GM21737 (cell line): ENCODE results near the gene TIMM44.
A peak's percentile ranks its signal among the peaks of the same experiment; 100 is the strongest.

Experiments
- ATAC-seq: cut with Tn5 transposase; IDR thresholded peaks from one replicate; pipeline ENCODE4 v1.9.1; 2021; ENCODE audit warnings: mild to moderate bottlenecking, moderate library complexity; ENCODE audit not compliant: unreplicated experiment

Gene TIMM44, protein sequence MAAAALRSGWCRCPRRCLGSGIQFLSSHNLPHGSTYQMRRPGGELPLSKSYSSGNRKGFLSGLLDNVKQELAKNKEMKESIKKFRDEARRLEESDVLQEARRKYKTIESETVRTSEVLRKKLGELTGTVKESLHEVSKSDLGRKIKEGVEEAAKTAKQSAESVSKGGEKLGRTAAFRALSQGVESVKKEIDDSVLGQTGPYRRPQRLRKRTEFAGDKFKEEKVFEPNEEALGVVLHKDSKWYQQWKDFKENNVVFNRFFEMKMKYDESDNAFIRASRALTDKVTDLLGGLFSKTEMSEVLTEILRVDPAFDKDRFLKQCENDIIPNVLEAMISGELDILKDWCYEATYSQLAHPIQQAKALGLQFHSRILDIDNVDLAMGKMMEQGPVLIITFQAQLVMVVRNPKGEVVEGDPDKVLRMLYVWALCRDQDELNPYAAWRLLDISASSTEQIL

DNA sequence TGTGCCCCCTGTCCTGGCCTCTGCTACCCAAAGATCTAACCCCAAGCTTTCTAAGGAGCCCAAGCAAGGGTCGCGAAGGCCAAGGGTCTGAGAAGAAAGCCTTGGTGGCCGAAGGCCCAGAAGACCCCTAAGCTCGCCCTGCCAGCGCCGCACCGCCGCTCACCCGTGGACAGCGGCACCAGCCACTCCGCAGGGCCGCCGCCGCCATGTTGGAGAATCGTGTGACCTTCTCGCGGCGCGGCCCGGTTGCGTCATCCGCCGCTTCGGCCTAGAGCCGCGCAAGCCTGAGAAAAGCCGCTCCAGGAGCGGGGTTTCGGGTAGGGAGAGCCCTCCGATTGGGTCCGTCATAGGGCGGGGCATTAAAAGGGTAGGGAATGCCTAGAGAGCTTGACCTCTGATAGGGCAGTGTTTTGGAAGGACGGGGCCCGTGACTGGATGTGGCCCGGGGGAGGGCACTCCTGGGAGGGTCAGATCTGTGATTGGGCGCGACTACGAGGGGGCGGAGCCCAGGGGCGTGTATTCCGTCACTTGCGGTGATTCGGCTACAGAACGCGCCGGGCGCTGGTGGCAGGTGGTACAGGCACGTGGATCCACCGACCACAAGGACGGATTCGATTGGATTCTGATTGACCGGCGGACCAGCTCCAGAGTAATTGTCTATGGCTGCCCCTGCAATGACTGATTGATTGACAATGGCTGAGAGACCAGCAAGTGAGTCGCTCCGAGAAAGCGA lies at the start of gene TIMM44:
TIMM44 (minus strand) TSS at position 223 of the 733 bp plus-strand sequence; CDS start at position 208, 15 bp downstream.
- peak; percentile 93 for ATAC-seq

DNA sequence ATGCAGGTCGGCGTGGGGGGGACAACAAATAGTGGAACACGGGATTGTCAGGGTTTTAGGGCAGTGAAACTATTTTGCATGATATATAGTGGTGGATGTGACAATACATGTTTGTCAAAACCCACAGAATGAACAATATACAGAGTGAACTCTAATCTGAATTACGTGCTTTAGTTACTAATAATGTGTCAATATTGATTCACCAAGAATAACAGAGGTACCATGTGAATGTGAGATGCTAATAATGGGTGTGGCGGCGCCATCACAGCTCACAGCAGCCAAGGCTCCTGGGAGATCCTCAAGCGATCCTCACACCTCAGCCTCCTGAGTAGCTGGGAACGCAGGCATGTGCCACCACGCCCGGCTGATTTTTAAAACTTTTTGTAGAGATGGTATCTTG lies 49.1 kb upstream of the TIMM44 start:
- ATAC-seq: no peak

DNA sequence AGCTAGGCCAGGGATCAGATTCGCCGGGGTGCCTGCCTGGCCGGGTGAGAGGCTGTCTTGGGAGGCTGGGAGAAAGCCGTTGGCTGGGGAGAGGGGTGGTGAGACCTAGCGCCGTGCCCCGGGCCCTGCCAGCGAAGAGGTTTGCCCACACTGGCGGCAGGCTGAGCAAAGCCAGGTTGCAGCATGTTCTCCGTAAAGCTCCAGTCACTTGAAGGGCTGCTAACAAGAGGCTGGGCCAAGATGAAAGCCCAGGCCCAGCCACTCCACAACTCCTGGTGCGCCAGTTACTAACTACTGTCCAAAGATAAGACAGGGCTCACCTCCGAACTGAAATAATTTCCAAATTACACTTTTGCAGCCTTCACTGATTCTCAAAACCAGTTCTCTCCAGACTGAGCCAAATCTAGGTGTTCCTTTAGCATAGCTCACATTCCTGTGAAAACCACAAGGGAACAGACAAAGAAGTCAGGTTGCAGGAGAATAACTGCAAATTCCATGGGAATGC lies 45.7 kb upstream of the TIMM44 start:
- ATAC-seq: no peak

DNA sequence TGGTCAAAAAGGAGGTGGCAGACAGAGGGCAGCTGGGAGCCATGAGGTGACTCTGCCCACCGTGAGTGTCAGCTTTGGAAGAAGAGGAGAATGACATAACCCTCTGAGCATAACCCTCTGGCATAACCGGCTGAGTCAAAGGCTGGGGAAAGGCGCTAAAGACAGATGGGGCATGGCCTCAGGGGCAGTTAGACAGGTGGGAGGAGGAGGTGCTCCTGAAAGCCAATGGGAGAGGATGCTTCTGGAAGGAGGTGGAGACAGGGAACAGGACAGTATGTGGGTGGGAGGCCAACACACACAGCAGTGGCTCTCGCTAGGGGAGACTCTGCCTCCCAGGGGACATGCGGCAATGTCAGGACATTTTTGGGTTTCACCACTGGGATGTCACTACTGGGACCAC lies 44.8 kb upstream of the TIMM44 start:
- ATAC-seq: no peak

DNA sequence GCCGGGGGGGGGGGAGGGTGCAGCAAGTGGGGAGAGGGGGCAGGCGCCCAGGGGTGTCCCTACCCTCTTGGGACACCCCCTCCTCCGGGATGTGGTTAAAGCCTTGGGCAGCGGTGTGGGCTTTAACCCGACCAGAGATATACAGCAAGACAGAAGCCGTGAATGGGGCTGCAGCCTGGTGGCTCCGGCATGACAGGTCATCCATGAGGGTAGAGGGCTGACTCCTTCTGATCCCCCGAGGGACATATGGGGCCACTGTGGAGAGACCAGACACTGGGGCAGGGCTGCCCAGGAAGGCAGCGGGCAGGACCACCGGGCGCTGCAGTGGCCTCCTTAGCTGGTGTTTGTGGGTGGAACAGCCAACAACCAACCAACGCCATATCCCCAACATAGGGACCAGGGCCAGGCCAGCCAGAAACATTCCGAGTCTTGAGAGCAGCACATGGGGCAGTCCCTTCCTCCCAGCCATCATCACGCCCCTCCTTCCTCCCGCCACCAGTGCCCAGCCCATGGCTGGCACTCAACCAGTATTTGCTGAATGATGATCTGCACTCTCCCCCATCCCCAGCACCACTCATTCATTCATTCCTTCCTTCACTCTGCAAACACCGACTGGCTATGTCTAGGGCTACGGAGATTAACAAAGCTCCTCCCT lies 43.8 kb upstream of the TIMM44 start:
- ATAC-seq: no peak

DNA sequence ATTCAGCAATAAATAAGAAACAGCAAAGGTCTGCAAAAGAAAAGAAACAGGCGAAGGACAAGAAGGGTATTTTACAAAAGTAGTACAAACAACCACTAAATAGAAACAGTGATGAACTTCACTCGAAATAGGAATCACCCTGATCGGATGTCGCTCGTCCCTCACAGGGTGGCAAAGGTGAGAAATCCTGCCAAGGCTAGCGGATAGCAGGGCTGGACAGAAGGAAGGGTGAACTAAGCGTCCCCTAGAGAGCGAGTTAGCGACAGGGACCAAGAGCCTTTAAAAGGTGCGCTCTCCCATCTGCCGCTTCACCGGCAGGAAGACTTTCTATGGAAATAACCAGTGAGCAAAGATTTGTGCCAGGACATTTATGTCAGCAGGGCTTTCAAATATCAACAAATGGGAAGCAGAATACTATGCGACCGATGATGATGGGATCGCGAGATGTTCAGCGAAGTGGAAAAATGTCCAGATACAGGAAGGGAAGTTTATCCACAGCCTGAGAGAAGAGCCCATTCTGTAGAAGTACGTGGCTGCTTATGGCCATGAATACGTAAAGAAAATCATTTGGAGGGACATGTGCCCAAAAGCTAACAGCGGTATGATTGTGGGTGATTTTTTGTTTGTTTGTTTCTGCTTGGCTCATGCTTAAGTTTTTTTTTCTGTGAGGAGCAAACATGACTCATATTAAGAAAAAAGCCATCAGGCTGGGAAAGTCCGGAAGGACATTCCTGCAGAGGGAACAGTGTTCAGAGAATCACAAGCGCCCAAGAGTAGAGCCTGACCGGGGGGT lies 43.1 kb upstream of the TIMM44 start:
- ATAC-seq: no peak

DNA sequence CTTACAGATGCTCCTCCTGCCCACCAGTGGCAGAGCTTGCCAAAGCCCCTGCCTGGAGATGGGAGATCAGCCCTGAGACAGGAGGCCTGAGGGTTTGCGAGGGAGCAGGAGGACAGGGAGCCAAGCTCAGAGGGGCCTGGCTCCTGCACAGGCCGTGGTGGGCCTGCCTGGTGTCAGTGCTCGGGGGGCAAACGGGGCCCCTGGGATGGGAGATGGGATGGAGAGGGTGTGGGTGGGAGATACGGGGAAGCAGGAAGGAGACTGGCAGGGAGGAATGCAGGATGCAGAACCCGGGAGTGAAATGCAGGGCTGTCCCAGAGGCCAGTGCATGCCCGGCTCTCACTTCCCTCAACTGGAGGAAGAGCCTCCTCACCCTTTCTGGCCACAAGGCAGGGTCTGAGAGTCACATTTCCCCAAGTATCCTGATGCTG lies 42.0 kb upstream of the TIMM44 start:
- no peak for ATAC-seq

DNA sequence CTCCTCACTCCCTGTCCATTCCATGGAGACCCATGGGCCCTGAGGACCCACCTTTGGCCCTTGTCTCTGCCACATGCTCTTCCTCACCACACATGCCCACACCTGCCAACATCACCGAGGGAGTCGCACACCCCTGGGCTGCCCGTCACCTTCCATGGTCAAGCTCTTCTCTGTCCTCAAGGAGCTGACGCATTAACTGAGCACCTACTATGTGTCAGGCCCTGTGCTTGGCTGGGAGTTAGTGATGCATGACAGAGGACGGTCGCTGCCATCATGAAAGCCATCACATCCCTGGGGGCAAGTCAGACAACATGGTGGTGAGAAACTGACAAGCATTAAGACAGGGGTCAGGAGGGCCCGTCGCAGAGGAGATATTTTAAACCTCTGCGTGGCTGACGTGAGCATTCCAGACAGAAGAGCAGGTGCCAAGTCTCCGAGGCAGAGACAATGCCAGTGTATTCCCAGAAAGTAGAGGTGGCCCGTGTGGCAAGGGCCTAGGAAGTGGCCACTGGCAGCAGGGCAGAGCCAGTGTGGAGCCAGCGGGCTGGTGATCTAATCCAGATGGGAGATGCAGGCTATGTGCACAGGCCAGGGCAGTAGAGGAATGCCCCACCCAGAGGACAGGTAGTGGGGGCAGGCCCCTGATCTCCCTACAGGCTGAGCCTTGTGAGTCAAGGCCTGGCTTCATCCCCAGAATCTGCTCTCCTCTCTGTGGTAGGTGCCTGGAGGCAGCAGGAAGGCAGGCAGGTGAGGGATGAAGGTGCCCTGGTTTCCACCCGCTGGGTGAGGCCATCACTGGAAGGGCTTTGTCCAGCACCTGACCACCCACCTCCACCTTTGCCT lies 40.8 kb upstream of the TIMM44 start:
- no peak for ATAC-seq

DNA sequence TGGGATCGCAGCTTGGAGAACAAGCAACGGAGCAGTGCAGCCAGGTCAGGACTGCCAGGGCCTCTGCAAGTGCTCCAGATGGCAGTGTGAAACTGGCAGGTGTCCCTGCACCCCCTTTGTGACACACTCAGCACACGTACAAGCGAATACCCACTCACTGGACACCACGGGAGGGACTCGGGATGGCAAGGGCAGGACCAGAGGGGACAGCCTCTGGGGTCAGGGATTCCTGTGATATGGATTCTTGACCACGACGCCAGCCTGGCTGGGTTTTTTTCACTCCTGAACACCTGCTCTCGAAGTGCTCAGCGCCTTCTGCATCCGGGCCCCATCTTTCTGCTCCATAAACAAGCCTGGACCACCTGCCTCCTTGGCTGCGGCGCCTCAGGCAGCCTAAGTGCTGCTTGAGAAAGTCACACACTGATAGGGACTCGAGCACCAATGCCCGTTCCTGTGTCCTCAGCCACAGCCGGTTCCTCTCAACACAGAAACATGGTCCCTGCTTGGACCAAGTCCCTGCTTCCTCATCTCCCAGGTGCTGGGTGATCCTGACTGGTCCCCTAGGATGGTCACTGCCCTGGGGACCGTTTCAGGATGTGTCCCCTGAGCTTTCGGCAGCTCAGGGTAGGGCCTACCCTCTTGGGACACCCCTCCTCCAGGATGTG lies 40.0 kb upstream of the TIMM44 start:
- ATAC-seq: no peak

DNA sequence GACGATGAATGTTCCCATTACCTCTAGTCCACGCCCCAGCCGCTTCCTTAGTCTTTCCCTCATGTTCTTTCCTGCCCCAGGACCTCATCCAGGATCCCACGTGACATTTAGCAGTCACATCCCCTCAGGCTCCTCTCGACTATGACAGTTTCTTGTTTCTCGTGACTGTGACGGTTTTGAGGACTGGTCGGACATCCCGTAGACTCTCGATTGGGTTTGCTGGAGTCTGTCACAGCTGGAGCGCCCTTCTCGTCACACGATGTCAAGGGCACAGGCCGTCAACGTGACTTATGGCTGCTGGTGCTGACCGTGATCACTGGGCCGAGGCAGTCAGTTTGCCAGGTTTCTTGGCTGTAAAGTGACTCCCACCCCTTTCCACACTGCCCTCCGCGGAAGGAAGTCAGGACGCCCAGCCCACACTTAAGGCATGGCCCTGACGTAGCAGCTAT lies 39.2 kb upstream of the TIMM44 start:
- no peak for ATAC-seq

DNA sequence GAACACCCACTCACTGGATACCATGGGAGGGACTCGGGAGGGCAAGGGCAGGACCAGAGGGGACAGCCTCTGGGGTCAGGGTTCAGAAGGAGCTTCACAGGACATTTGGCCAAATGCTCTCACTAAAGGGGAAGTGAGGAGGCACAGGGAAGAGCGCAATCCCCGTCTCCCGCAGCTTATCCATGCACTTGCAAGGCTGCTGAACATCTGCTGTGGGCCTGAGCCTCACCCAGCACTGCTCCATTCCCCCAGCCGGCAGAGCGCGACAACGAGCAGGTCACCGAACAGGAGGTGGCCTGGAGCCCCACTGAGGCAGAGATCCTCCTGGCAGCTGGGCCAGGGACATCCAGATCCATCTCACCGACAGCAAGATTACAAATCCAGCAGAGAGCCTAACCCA lies 38.6 kb upstream of the TIMM44 start:
- ATAC-seq: no peak

DNA sequence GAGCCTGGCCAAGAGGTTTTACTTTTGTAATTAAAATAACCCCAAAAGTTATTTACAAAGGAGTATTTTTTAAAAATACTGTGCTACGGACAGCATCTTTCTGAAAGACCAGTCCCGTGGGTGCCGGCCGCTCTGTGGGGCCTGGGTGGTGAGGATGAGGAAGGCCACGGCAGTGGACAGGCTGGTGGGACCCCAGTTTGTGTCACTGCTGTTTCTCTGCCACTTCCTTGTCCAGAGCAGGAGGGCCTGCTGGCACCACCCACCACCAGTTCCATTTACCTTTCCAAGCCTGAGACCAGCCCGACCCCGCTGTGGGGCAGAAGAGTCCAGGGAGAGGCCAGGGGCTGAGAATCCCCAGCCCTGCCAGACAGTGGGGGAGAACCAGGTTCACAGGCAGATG lies 38.2 kb upstream of the TIMM44 start:
- no peak for ATAC-seq

DNA sequence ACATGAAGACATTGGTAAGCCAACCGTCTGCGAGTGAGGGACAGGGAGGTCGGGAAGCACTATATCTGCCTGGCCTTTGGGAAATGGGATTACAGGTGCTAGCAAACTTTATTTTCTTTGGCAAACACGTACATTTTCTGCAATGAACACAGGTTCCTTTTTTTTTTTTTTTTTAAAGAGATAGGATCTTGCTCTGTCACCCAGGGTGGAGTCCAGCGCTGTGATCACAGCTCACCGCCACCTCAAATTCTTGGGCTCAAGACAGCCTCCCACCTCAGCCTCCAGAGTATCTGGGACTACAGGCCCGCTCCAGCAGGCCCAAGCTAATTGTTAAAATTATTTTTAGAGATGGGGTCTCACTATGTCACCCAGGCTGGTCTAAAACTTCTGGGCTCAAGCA lies 37.7 kb upstream of the TIMM44 start:
- ATAC-seq: no peak

DNA sequence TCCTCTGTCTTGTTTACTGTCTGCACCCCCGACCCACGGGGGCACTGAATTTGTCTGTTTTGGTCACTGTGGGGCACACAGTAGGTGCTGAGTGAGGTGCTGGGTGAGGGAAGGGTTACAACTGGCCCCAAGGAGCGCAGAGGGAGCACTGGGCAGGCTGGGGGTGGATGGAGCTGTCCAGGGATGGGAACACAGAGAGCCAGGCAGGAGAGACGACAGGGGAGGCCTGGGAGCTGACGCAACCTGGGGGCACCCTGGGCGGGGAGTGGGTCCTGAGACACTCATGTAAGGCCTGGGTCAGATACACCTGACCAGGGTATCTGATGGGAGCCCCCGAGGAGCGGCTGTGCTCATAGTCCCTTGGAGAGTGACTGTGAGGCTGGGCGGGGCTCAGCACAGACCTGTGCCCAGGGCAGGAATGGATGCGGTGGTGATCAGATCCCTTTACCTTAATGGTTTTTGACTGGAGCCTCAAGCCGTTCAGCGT lies 37.2 kb upstream of the TIMM44 start:
- no peak for ATAC-seq

DNA sequence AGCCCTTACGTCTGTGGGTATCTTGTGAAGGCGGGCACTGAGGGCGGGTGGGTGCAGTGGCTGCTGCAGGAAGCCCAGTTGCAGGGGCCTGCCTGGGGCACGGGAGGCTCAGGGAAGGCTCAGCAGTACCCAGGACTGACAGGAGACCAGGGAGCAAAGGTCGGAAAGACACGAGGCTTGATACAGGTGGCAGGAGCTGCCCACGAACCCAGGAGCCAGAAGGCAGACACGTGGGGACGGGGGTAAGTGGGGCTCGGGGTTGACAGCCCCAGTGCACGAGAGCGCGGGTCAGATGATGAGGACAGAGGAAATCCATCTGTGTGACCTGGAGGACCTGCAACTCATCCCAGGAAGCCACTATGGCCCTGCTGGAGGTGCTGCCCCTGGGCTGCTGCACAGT lies 36.7 kb upstream of the TIMM44 start:
- no peak for ATAC-seq

DNA sequence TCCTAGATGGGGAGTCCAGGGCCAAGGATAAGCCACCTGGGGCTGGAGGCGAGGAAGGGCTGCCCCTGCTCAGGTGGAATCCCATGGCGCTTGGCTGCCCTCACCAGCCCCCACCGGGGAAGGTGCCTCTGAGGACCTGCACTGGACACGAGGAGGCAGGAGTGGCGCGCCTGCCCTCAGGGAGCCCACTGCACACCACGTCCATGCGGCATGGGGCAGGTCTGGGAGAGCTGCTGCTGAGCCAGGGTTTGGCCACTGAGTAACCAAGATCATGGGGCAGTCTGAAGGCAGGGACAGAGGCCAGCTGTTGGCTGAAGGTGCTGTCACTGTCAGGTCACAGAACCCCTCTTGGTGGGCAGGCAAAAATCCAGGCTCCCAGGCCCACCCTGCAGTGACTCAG lies 36.1 kb upstream of the TIMM44 start:
- ATAC-seq: no peak

DNA sequence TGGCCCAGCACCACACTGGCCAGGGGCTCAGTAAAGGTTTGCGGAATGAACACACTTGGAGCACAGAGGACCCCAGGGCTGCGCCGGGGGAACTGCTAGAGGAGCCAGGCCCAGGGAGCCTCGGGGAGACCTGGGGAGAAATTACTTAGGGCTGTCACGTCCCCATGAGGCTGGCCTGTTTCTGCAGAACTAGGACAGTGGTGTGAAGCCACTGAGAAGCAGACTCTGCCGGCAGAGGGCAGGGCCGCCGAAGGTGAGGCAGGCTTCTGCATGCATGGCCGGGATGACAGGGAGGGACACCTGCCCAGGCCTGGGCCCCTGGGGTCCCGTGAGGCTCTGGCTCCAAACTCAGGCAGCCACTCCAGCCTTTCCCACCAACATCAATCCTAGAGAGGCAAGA lies 35.5 kb upstream of the TIMM44 start:
- ATAC-seq: no peak

DNA sequence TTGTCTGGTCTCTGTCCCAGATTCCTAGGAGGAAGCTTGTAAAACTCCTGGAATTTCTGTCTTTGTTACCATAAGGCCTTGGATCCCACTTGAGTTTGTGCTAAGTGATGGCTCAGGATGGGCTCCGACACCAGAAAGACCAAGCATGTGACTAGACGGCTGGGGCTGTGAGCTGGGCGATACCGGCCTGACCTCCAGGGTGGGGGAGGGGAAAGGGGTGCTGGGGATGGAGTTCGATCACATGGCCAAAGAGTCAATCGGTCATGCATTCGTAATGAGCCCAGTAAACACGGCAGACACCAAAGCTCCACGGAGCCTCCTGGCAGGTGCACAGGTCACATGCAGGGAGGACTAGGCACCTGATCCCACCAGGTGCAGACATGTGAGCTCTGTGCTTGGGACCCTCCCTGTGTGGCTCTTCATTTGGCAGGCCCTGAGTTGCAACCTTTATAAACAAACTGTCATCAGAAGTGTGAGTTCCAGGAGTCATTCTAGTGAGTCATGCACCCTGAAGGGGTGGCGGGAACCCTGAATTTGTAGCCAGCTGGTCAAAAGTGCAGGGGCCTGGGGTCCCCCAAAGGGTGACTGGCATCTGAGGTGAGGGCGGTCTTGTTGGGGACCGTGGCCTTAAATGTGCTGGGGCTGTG lies 34.8 kb upstream of the TIMM44 start:
- no peak for ATAC-seq

DNA sequence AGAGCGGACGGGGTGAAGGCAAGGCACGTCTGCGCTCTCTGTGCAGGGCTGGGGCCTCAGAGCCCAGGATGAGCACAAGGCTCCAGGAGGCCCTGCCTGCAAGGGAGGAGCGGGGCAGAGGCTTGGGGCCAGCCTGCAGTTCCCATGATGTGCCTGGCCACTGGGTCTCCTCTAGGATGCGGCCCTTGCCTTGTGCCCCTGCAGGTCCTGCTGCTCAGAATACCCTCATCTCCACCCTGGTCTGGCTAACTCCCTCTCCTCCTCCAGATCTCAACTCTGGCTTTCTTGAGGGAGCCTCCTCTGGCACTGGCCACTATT lies 34.2 kb upstream of the TIMM44 start:
- no peak for ATAC-seq
